Retinal pigment epithelial cell (primary cell): Measurements from ENCODE around the gene BBOX1.
A peak's percentile ranks its signal among the peaks of the same experiment; 100 is the strongest.

ENCODE experiments used
- DNase-seq: peaks from one replicate; pipeline ENCODE4 v3.0.0-alpha.2; 2010; ENCODE audit warnings: low read depth
- H3K4me3 ChIP-seq: 2 replicates; pipeline ENCODE4 v1.5.1; 2011; ENCODE audit warnings: mild to moderate bottlenecking, low read length, control low read depth, moderate library complexity
- CTCF ChIP-seq: conservative IDR thresholded peaks from 2 replicates; pipeline ENCODE4 v1.5.1; 2011; ENCODE audit warnings: low read depth, low read length, control low read depth, inconsistent platforms

The BBOX1 gene

DNA sequence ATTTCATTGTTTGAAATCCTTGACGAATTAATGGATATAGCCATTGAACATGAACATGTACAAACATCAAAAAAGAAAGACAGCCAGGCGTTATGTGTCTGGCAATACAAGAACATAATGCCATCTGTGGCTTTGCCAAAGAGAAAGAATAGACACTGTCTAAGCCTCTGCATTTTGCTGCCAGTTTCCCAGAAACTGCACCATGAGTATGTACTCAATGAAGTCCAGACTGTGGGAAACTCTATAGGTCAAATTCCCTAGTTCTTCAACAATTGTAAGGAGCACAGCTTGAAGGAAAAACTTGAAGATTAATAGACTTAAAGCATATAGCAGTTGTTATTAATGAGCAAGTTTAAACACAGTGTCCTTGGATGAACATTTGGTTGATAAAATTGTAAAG lies 71.3 kb downstream of the BBOX1 start:
- no peak for TF ChIP-seq CTCF
- no peak for DNase-seq
- H3K4me3 ChIP-seq, result no peak overlapping the region

DNA sequence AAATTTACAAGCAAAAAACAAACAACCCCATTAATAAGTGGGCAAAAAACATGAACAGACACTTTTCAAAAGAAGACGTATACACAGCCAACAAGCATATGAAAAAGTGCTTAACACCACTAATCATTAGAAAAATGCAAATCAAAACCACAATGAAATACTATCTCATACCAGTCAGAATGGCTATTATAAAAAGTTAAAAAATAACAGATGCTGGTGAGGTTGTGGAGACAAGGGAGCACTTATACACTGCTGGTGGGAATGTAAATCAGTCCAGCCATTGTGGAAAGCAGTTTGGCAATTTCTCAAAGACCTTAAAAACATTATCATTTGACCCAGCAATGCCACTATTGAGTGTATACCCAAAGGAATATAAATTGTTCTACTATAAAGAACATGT lies 72.3 kb downstream of the BBOX1 start:
- TF ChIP-seq CTCF, result no peak
- no peak overlapping the region for H3K4me3 ChIP-seq
- DNase-seq, result no peak

DNA sequence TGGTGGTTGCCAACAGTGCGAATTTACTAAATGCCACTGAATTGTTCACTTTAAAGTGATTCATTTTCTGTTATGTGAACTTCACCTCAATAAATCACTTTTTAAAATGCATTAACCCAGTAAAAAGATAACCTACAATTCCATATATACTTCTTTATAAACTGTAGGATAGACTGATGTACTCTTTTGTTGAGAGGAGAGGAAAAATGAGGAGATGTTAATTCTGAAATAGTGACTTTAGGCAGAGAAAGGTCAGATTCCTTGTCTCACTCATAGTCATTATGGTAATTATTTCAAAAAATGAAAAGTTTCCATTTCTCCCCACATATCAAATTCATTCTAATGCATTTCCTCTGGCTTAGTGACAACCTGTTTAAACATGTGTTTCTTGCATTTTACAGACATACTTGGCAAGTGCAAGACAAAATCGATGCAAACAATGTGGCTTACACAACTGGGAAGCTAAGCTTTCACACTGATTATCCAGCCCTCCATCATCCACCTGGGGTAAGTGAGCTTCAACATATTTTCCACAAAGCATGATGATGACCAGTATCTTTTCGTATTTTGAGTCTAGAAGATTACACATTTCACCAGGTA lies 74.5 kb downstream of the BBOX1 start:
- no peak for DNase-seq
- TF ChIP-seq CTCF, result no peak
- no peak overlapping the region for H3K4me3 ChIP-seq

DNA sequence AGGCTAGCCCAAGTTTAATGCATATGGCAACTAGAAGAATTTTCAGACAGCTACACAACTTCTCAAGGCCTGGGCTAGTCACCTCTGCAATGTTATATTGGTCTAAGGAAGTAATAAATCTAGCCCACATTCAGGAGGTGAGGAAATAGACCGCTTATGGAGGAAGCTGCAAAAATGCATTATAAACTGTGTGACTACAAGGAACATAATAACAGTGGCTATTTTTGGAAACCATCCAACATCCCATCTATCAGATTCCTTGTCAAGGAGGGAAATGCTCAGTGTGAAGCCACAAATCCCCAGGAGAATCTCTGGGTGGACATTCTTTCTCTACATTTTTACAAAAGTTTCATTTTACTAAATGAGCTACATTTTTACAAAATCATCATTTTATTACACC lies 76.1 kb downstream of the BBOX1 start:
- TF ChIP-seq CTCF, result no peak
- H3K4me3 ChIP-seq, result no peak overlapping the region
- peak; percentile 54 for DNase-seq

DNA sequence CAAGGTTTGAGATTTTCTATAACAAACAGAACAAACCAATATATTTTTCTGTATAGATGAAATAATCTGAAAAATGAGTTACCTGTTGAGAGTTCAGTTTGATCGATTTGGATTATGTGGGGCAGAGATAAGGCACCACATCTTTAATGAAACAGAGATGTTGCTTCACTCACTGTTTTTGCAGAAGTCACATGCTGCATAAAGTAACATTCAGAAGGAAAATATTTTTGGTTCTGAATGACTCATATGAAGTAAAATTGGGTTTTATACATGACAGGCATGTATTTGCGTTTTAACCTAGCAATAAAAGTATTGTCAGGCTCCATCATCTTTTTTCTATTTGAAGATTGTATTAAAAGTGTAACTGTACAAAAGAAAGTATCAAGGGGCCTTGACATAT lies 77.8 kb downstream of the BBOX1 start:
- TF ChIP-seq CTCF, result no peak
- no peak overlapping the region for H3K4me3 ChIP-seq
- DNase-seq, result no peak

- TF ChIP-seq CTCF, result no peak
- DNase-seq, result no peak
- no peak overlapping the region for H3K4me3 ChIP-seq
These were observed 78.3 kb downstream of the BBOX1 start for GRCh38 chr11:27118949-27119348.

GRCh38 chr11:27119396-27119795 lies 78.8 kb downstream of the BBOX1 start:
- no peak for DNase-seq
- no peak overlapping the region for H3K4me3 ChIP-seq
- no peak for TF ChIP-seq CTCF
